GM18505 (cell line): ENCODE results near the gene IFT43.

ENCODE experiments used
- ATAC-seq: cut with Tn5 transposase; IDR thresholded peaks from one replicate; pipeline ENCODE4 v1.9.1; 2021; ENCODE audit not compliant: unreplicated experiment
- POLR2A ChIP-seq: IDR thresholded peaks from 4 replicates; pipeline ENCODE4 v1.6.1; 2011; ENCODE audit warnings: borderline replicate concordance; ENCODE audit not compliant: insufficient read depth, insufficient read length; ENCODE audit errors: extremely low read depth

IFT43 gene

DNA sequence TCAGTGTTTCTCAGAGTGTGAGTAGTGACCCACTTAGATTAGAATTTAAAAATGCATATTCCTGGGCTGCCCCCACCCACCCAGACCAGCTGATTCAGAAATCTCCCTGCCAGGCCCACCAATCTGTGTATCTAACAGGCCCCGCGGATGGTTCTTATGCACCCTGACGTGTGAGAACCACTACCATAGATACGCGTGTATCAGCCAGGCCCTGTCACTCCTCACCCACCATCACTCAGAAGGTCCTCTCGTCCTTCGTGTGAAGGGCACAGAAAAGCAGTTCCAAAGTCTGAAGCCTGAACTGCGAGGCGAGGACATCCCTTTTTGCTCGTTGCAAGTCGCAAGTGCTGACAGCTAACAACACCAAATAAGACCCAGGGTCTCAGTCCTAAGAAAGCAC is 72.4 kb downstream of the IFT43 start:
- ATAC-seq: no peak
- no peak for TF ChIP-seq POLR2A

GRCh38 chr14:76063327-76063726 is 77.8 kb downstream of the IFT43 start:
- TF ChIP-seq POLR2A: no peak

DNA sequence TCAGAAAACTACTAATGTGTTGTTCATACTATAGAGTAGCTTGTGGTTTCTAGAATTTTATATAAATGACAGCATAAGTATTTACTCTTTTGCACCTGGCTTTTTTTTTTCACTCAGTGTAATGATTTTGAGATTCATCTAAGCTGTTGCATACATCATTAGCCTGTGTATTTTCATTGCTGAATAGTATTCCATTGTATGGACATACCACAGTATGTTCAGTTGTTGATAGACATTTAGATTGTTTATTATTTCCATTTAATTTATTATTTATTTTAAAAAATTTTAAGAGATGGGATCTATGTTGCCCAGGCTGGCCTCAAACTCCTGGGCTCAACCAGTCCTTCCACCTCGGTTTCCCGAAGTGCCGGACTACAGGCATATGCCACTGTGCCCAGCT is 80.0 kb downstream of the IFT43 start:
- no peak for TF ChIP-seq POLR2A
- no peak for ATAC-seq

More at GRCh38 chr14:76063327-76063726, 77.8 kb downstream of the IFT43 start:
- ATAC-seq: no peak

- no peak for ATAC-seq
Observed at GRCh38 chr14:76067536-76067935, 82.0 kb downstream of the IFT43 start.

GRCh38 chr14:76073717-76074116 is 88.2 kb downstream of the IFT43 start:
- no peak for TF ChIP-seq POLR2A
- ATAC-seq: no peak

More at GRCh38 chr14:76067536-76067935, 82.0 kb downstream of the IFT43 start:
- no peak for TF ChIP-seq POLR2A

DNA sequence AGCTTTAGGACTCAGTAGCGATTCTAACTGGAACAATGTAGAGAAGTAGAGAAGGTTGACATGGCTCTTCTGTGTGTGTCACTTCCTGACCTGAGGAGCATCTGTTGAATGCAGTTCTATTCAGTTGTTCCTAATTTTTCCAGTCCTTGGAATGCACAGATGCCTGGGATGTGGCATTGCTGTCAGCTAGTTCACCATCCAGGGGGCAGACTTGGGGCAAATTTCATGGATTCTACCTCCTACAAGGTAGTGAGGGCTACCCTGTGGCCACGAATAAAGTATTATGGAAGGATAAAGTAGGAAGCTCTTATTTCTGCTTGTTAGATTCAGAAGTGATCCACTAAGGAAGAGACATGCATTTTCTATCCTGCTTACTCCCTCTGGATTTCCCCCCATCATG is 91.8 kb downstream of the IFT43 start:
- no peak for ATAC-seq

DNA sequence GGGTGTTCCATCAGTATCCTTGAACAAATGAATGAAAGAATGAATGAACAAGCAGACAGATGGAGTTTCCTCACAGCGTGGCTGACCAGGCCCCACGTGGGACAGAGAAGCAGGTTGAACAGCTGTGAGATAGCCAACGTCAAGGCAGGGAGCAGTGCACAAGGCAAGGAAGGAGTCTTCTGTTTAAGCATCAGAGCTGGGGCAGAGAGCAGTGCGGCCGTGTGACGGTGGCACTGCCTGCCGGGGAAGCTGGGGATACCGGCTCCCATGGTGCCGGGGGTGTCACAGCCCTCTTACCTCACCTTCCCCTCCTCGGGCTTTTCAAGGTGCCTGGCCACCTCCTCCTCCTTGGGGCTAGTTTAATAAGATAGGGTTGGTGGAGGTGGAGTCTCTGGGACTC is 92.9 kb downstream of the IFT43 start:
- TF ChIP-seq POLR2A: no peak
- ATAC-seq: no peak

More for the DNA sequence above, 91.8 kb downstream of the IFT43 start:
- no peak for TF ChIP-seq POLR2A

DNA sequence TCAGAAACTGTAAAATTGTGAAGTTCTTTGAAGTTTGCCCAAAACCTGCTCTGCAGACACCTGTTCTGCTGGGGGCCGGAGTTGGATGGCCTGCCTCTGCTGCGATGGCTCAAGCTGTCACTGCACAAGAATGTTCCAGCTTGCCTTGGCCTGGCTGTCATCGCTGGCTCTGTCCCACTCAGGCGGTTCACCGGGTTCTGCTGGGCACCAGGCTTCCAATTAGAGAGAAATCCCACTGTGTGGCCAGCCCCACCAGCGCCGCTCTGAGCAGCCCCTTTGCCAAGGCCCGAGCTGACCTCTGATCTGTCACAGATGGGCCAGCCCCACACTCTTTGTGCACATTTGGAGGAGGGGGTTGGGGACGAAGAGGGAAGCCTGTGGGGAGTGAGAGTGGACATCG is 94.5 kb downstream of the IFT43 start:
- no peak for TF ChIP-seq POLR2A
- ATAC-seq: no peak

- no peak for ATAC-seq
- no peak for TF ChIP-seq POLR2A
Observed at GRCh38 chr14:76080471-76080870, 94.9 kb downstream of the IFT43 start.

GRCh38 chr14:76081642-76082041 is 96.1 kb downstream of the IFT43 start:
- TF ChIP-seq POLR2A: no peak
- no peak for ATAC-seq

- no peak for TF ChIP-seq POLR2A
- no peak for ATAC-seq
Observed at GRCh38 chr14:76083796-76084765, 98.5 kb downstream of the IFT43 start.

- no peak for TF ChIP-seq POLR2A
- no peak for ATAC-seq
Observed at GRCh38 chr14:76085358-76085757, 99.8 kb downstream of the IFT43 start.

DNA sequence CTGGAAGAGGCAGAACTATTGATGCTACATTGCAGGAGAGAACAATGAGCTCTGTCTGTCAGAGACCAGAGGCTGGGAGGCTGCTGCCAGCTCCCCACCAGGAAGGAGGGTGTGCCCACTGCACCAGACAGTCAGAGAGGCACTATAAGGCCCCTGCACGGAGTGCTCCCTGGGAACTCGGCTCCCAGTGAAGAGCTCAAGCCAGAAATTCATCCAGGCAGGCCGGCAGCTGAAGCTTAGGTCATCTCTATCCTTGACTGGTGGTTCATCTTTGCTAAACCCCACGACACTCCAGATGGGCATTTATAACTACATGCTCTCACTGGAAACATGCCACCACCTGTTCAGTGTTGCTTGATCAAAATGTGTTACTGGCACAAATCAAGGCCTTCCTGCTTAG is 101.1 kb downstream of the IFT43 start:
- no peak for ATAC-seq
- TF ChIP-seq POLR2A: no peak

GRCh38 chr14:76088326-76088725 is 102.8 kb downstream of the IFT43 start:
- no peak for ATAC-seq
- TF ChIP-seq POLR2A: no peak
